Muscle layer of duodenum (tissue), 2 donors: ENCODE measurements around the gene ZFAND4.
A peak's percentile ranks its signal among the peaks of the same experiment; 100 is the strongest.
"Not testable (repeated sequence)": the region's sequence is repeated elsewhere in the genome, so short reads cannot be mapped to it uniquely, and the experiment has no call there.

Source experiments
- H3K27ac ChIP-seq: one replicate; pipeline ENCODE4 v1.7.0; 2013; ENCODE audit warnings: mild to moderate bottlenecking, low read length
- H3K27me3 ChIP-seq: one replicate; pipeline ENCODE4 v1.7.0; 2013; ENCODE audit warnings: low read depth, mild to moderate bottlenecking, control low read depth, low read length
- H3K36me3 ChIP-seq, 2 donors: one replicate each; pipeline ENCODE4 v1.7.0; 2013; ENCODE audit warnings: low read length in 2 of 2, control low read depth in 1 of 2, mild to moderate bottlenecking in 1 of 2; ENCODE audit not compliant: insufficient read depth in 2 of 2, control insufficient read depth in 1 of 2
- H3K4me1 ChIP-seq, 2 donors: one replicate each; pipeline ENCODE4 v1.7.0; 2013; ENCODE audit warnings: low read length in 2 of 2, mild to moderate bottlenecking in 2 of 2, control low read depth in 1 of 2, moderate library complexity in 1 of 2; ENCODE audit not compliant: insufficient read depth in 2 of 2, control insufficient read depth in 1 of 2
- H3K4me3 ChIP-seq, 2 donors: one replicate each; pipeline ENCODE4 v1.7.0; 2013; ENCODE audit warnings: low read length in 2 of 2, low read depth in 1 of 2, mild to moderate bottlenecking in 1 of 2
- H3K9me3 ChIP-seq, 2 donors: one replicate each; pipeline ENCODE4 v1.7.0; 2013; ENCODE audit warnings: low read length in 2 of 2, control low read depth in 1 of 2, mild to moderate bottlenecking in 1 of 2; ENCODE audit not compliant: control insufficient read depth in 1 of 2
- donor health status: healthy.

The ZFAND4 gene

DNA sequence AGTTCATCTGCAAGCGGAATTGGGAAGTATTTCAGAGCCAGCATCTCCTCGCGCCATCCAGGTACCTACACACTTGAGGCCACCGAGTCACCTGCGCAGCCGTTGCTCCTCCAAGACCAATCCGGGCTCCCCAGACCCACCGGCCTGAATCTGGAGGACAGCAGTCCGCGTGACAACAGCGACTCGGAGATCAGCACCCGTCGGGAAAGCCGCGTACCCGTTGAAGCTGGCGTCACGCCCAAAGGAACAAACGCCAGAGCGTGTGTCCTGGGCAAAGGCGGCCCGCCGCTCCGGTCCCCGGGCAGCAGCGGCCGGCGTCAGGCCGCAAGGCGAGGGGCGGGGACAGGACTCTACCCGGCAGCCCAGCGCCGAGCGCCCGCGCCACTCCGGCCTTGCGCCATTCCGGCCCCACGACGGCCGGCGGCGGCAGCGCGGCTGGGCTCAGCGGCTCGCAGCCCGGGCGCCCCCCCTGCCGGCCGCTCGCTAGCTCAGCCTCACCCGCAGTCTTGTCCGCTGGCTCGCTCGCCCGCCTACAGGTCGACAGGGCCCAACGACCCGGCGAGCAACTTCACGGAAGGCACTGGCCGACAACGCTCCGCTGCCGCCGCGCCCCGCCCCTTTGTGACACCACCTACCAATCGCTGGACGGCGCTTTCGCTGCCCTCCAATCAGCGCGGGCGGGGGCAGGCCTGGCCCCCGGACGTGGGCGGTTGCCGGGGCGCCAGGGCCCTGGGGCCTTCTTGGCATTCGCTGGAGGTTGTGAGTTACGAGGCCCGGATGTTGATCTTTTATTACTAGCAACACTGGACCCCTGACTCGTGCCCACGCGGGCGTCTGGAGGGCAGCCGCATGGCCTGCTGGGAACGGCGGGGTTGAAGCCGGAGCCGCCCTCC is at the start of gene ZFAND4:
ZFAND4 (minus strand) TSS at position 592 of the 893 bp plus-strand sequence. CDS start 9,047 bp downstream, outside the sequence.
- H3K36me3 ChIP-seq = no peaks in the 10 kb centered on the region
- H3K27me3 ChIP-seq = no peaks in the 10 kb centered on the region
- no peaks in the 10 kb centered on the region for H3K4me1 ChIP-seq
- H3K27ac ChIP-seq = peak within 1 kb of the TSS; percentile 75
- H3K9me3 ChIP-seq = no peaks in the 10 kb centered on the region
- H3K4me3 ChIP-seq = peak within 1 kb of the TSS; percentile 86 to 89

GRCh38 chr10:45721503-45721902 is 48.9 kb upstream of the ZFAND4 start:
- not testable (repeated sequence) for H3K27ac ChIP-seq, H3K36me3 ChIP-seq, H3K4me3 ChIP-seq, H3K4me1 ChIP-seq, H3K27me3 ChIP-seq, H3K9me3 ChIP-seq

DNA sequence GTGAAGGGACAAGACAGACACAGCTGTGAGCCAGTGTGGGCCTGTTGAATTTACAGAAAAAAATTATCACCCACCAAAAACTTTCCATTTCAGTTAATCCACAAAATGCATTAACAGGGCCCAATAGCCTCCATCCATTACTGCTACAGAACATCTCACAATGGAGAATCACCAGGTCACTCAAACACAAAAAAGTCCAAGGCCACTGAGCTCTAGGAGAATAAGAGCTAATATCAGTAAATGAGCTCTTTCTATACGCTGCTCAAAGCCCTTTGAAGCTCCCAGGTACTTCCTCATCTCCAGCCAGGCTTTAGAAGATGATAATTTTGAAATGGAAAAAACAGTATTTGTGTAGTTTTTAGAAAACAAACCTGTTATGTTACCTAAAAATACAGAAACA is 45.1 kb upstream of the ZFAND4 start:
- not testable (repeated sequence) for H3K36me3 ChIP-seq, H3K27me3 ChIP-seq, H3K9me3 ChIP-seq, H3K4me3 ChIP-seq, H3K4me1 ChIP-seq, H3K27ac ChIP-seq

- H3K27ac ChIP-seq, H3K4me1 ChIP-seq, H3K4me3 ChIP-seq, H3K36me3 ChIP-seq, H3K9me3 ChIP-seq, H3K27me3 ChIP-seq: not testable (repeated sequence)
Observed at GRCh38 chr10:45717053-45717452, 44.5 kb upstream of the ZFAND4 start.

DNA sequence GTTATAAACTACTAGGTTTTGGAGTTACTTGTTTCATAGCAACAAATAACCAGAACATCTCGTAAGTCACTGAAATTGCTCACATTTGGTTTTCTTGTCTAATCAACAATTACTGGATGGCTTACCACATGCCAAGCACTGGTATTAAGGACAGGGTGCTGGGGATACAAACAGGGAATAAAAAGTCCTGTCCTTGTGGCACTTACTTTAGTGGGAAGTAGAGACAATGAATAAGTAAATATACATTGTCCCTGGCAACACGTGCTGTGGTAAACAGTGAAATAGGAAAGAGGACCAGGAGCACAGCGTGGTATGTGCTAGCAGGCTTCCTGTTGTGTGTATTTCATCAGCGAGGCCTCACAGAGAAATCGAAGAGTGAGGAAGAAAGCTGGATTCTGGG is 38.7 kb upstream of the ZFAND4 start:
- not testable (repeated sequence) for H3K36me3 ChIP-seq, H3K4me1 ChIP-seq, H3K27me3 ChIP-seq, H3K27ac ChIP-seq, H3K4me3 ChIP-seq, H3K9me3 ChIP-seq

- not testable (repeated sequence) for H3K4me1 ChIP-seq, H3K4me3 ChIP-seq, H3K27ac ChIP-seq, H3K9me3 ChIP-seq, H3K36me3 ChIP-seq, H3K27me3 ChIP-seq
Observed at GRCh38 chr10:45710200-45710796, 37.7 kb upstream of the ZFAND4 start.

DNA sequence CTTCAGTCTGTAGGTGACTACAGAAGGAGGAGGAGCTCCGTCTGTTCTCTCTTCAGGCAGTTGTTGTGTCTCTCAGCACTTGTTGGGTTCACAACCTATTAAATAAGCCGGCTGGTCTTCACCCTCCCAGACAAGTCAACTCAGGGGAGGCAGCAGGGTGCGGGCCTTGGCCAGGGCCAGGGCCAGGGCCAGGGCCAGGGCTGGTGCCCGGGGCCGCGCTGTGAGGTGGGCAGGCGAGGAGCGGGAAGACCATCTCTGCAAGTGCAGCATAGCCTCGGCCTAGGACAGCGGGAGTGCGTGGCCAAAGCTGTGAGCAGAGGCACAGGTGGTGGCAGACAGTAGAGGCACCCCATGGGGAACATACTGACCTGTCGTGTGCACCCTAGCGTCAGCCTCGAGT is 5.9 kb upstream of the ZFAND4 start:
- H3K27me3 ChIP-seq, H3K4me1 ChIP-seq, H3K9me3 ChIP-seq, H3K36me3 ChIP-seq, H3K4me3 ChIP-seq, H3K27ac ChIP-seq: not testable (repeated sequence)

DNA sequence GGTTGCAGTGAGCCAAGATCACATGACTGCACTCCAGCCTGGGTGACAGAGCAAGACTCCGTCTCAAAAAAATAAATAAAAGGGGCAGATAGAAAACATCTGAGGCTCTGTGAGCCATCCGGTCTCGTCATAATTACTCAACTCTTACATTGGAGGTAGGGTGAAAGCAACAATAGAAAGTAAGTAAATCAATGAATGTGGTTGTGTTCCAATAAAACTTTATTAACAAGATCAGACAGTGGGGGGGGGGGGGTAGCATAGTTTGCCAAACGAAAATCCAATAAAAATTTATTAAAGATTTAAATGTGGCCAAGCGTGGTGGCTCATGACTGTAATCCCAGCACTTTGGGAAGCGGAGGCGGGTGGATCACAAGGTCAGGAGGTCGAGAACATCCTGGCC is 2.8 kb upstream of the ZFAND4 start:
- Histone ChIP-seq H3K4me3 (no peak overlapping the region), H3K36me3 (no peaks in the 10 kb centered on the region), H3K27me3 (no peaks in the 10 kb centered on the region), H3K4me1 (no peaks in the 10 kb centered on the region), H3K9me3 (no peaks in the 10 kb centered on the region), H3K27ac (no peak overlapping the region)

GRCh38 chr10:45673074-45673648 is 589 bp upstream of the ZFAND4 start:
- Histone ChIP-seq H3K27me3 (no peaks in the 10 kb centered on the region), H3K4me3 (peak overlapping the region; percentile 68 to 86), H3K36me3 (no peaks in the 10 kb centered on the region), H3K27ac (peak overlapping the region; percentile 75), H3K4me1 (no peaks in the 10 kb centered on the region), H3K9me3 (no peaks in the 10 kb centered on the region)

GRCh38 chr10:45671300-45671699 is 1.3 kb downstream of the ZFAND4 start:
- H3K4me3 ChIP-seq = peak overlapping the region; percentile 86 to 89
- H3K4me1 ChIP-seq, H3K27me3 ChIP-seq, H3K9me3 ChIP-seq, H3K27ac ChIP-seq, H3K36me3 ChIP-seq: not testable (repeated sequence)

GRCh38 chr10:45669897-45670296 is 2.7 kb downstream of the ZFAND4 start:
- H3K36me3 ChIP-seq, H3K27ac ChIP-seq, H3K27me3 ChIP-seq, H3K4me3 ChIP-seq, H3K9me3 ChIP-seq, H3K4me1 ChIP-seq: not testable (repeated sequence)
